Hematopoietic multipotent progenitor cell treated with erythropoietin and hydrocortisone succinate and interleukin-3 and kit ligand, for 17 days (in vitro differentiated cells): ENCODE data around the gene SMTN.
"Not testable (repeated sequence)": the region's sequence is repeated elsewhere in the genome, so short reads cannot be mapped to it uniquely, and the experiment has no call there.

ENCODE experiments used
- DNase-seq: peaks from one replicate; pipeline ENCODE4 v3.0.0-alpha.2; 2015; ENCODE audit warnings: low spot score

Gene SMTN

DNA sequence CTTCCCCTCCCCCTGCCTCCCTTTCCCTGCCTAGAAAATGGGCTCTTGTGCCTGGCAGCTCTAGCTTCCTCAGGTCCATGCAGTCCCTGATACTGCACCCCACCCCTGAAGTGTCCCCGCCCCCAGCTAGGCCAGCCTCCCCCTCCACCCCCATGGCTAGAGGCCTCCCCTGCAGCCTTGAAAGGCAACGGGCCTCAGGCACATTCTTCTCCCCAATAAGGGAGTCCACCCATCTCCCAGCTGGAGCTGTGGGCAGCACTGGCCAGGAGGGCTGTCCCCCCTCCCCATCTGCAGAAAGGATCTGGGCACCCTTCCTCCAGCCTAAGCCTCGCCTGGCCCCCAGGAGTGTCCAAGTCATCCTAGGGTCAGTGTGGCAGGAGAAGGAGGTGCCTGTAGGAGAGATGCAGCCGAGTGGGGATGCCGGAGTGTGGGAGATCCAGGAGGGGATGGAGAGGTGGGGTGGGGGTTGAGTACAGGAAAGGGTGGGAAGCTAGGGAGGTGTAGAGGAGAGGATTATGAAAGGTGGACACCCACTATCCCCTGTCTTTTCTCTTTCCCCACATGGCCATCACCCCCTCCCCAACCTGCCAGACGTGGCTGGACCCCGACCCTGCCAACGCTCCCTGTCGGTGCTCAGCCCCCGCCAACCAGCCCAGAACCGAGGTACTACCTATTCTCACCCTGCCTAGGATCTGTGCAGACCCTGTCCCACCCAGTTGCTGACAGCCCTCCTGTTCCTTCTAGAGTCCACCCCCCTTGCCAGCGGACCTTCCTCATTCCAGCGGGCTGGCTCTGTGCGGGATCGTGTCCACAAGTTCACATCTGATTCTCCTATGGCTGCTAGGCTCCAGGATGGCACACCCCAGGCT is 9.3 kb downstream of the SMTN start:
- DNase-seq, result no peak

GRCh38 chr22:31091106-31091975 is 10.2 kb downstream of the SMTN start:
- no peak for DNase-seq

DNA sequence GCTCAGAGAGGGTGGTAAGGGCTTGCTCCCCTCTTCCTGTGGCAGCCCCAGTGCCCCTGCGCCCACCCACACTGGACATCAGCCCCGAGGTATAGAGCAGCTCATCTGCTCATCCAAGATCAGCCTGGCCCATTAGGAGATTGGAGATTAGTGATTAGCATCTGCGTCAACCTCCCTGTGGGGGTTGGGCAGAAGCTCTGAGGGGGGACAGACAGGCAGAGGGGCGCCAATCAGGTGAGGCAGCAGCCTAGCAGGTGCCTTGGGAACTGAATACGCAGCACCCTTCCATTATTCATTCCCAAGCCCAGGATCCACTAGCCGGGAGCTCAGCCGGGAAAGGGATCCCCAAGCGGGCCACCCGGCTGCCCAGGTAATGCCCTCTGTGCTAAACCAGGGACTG is 11.0 kb downstream of the SMTN start:
- no peak for DNase-seq

GRCh38 chr22:31093086-31093850 is 12.2 kb downstream of the SMTN start:
- DNase-seq, result no peak

DNA sequence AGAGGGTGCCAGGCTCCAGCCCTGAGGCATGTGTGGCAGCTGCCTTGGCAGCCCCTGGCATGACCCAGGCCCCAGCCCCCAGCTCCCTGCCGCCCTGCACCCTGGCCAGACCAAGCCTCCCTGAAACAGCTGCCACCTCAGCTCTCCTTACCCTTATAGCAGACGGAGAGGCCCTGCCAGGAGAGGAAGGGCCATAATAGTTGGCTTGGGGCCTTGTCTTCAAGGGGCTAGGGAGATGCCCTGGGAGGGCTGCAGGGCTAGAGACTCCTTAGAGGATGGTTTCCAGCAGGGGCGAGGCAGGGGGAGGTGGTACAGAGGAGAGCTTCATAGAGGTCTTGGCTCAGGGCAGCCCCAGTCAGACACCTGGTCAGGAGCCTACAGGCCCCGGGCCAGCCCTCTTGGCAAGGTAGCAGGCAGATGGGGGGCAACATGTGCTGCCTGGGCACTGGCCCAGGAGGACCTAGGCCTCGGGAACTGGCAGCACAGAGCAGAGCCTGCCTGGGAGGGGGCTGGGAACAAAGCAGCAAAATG is 13.0 kb downstream of the SMTN start:
- no peak for DNase-seq

DNA sequence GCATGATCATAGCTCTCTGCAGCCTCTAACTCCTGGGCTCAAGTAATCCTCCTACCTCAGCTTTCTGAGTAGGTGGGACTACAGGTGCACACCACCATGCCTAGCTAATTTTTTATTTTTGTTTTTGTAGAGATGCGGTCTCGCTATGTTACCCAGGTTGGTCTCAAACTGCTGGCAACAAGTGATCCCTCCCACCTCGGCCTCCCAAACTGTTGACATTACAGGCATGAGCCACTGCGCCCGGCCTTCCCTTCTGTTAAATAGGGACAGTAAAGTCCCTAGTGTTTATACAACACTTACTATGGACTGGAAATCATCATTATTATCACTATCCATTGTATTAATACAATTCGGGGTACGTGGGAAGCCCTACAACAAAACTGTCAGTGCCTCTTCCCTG is 13.6 kb downstream of the SMTN start:
- no peak for DNase-seq

DNA sequence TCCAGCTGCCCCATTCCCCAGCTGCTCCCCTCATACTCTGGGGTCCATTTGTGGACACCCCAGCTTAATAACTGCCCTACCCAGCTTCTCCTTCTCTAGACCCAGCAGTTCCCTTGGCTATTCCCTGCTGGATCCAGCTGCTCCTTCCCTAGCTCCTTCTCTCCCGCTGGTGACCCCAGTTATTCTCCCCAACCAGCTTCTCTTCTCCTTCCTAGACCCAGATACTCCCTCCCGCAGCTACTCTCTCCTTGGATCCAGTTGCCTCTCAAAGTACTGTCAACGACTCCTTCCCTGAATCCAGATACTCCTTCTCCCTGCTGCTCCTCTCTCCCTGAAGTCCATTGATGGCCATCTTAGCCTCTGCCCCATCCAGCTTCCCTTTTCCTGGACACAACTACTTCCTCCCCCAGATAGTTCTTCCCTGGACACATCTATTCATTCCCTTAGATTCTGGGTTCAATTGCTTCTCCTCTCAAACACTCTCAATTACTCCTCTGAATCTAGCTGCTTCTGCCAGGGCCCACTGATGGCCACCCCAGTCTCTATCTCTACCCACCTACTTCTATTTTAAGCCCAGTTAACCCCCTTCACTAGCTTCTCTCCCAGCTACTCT is 14.6 kb downstream of the SMTN start:
- no peak for DNase-seq

- no peak for DNase-seq
Observed at GRCh38 chr22:31096657-31097279, 15.7 kb downstream of the SMTN start.

GRCh38 chr22:31097539-31097938 is 16.4 kb downstream of the SMTN start:
- not testable (repeated sequence) for DNase-seq

DNA sequence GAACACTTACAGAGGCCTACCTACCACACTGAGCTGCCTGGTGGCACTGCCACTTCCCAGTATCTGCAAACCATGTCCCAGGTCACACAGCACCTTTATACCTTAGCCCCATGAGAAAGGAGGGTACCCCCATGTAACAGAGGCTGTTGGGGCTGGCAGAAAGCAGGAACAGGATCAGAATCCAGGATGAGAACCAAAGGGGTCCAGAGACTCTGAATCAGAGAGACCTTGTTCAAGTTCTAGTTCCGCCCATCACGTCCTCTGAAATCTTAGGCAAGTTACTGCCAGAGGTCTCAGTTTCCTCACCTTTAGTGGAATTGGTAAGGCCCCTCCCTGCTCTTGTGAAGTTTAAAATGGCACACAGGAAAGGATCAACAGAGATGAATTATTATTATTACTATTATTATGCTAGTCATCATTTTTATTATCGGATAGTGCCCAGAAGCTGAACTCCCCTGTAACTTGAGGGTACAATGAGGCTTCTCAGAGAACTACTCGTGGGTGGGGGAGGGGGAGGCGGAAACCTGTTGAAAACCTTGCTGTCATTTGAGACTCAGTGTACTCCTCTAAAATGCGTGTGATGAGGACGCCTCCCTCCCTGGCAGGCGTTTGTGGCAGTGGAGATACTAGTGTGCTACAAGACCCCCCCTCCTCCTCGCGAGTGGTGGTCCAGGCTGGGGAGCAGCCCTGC is 17.0 kb downstream of the SMTN start:
- no peak for DNase-seq

- no peak for DNase-seq
Observed at GRCh38 chr22:31098632-31099110, 17.6 kb downstream of the SMTN start.

GRCh38 chr22:31099386-31099785 is 18.3 kb downstream of the SMTN start:
- no peak for DNase-seq

GRCh38 chr22:31099841-31100761 is 19.0 kb downstream of the SMTN start:
- DNase-seq, result no peak

DNA sequence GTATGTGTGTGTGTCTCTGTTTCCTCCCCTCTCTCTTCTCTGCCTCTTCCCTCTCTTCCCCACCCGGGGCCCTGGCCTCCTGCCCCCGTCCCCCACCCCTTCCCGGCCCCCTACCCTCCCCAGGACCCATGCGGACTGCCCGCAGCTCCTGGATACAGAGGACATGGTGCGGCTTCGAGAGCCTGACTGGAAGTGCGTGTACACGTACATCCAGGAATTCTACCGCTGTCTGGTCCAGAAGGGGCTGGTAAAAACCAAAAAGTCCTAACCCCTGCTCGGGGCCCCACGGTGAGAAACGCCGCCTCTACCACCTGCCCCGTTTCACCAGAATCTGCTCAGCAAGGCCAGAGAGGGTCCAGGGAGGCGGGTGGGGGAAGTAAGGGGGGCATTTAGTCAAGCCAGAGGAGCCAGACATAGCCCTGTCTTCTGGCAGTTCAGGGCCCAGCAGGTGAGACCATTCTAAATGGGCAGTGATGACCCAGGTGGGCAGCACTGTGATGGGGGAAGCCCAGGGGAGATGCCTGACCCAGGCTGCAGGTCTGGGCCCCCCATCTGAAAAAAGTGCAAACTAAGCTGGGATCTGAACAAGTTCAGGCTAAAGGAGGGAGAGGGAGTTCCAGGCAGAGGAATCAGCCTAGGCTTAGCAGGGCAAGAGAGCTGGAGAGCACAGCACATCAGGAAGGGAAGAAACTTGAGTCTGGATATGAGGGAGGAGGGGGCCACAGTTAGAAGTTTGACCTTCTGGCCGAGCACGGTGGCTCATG is 19.8 kb downstream of the SMTN start:
- no peak for DNase-seq

DNA sequence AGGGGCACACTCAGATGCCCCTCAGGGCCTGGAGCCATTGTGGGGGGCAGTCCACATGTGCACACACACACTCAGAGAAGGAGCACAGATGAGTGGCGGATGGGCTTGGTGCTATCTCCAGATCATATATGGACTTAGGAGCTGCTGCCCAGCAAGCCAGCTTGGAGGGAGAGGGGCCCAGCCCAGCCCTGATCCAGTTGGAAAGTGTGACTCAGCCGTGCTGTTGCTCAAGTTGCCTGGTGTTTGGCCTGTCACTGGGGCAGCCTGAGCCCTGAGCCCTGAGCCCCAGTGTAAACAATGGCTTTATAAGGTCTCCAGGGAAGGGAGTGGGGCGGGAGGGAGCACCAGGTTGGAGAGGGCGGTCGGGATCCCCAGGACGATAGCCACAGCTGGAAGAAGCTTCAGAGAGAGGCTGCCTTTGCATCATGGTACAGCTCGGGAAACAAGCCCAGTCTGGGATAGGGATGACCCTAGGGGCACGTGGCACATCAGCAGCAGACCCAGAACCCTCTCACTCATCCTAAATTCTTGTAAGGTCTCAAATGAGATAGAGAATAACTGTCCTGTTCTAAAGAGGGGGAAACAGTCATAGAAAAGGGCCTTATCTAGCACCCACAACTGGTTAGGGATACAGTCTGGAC is 21.4 kb downstream of the SMTN start:
- no peak for DNase-seq

- no peak for DNase-seq
Observed at GRCh38 chr22:31103111-31103510, 22.0 kb downstream of the SMTN start.

- no peak for DNase-seq
Observed at GRCh38 chr22:31103899-31104694, 23.0 kb downstream of the SMTN start.
